HuH-7 (cell line): ENCODE results near the gene ZFAND2B.
A peak's percentile ranks its signal among the peaks of the same experiment; 100 is the strongest.

Experiments used
- DNase-seq: peaks from one replicate; pipeline ENCODE4 v3.0.0; 2011; ENCODE audit warnings: low spot score

The ZFAND2B gene, protein sequence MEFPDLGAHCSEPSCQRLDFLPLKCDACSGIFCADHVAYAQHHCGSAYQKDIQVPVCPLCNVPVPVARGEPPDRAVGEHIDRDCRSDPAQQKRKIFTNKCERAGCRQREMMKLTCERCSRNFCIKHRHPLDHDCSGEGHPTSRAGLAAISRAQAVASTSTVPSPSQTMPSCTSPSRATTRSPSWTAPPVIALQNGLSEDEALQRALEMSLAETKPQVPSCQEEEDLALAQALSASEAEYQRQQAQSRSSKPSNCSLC

DNA sequence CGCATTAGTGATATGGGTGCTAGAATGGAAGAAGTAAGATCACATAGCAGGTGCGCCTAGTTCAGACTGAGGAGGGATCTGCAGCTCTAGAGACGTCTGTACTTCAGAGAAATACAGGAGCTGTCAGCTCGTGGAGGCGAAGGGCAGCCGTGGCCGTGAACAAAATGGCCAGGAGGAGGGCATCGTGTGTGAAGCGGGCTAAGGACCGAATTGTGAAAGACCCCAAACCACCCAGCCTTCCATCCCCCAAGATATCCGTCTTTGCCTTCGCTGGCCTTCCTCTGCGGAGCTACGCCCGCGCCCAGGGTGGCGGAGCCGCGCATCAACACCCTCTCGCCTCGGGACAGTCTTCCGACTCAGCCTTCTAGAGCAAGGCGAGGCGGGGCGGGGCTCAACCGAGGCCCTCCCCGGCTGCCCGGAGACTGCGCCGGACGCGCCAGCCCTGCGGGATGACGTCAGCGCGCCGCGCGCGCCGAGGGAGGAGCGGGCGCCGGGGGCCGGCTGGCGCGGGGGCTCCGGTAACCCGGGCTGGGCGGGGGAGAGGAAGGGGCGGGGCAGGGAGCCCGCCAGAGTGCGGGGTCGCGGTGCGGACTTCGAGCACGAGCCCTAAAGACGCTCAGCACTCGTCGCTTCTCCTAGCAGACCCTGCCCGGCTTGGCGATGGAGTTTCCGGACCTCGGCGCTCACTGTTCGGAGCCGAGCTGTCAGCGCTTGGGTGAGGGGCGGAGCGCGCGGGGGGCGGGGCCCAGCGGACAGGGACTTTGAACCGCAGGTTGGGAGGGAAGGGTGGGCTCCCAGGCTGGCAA is at the start of gene ZFAND2B:
Gene ZFAND2B, plus strand, starts transcription at position 455 of the 806 bp plus-strand sequence. Its CDS starts 206 bp downstream, at position 661.
- peak; percentile 95 for DNase-seq

DNA sequence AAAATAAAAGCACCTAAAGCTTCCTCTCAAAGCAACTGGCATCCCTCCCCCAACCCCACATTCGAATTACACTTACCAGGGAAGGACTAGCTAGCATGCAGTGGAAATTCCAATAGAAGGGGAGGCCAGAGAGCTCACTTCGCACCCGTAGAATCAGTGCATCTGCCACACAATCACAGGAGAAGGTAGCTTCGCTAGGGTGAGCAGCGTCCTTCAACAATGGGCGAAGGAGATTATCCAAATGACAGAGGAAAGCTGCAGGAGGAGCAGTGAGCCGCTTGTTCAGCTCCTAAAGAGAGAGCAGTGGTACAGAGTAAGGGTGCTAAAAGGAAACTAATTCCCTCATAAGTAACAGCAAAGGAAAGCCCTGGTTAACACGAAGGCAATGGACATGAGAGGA is 49.2 kb upstream of the ZFAND2B start:
- no peak for DNase-seq

DNA sequence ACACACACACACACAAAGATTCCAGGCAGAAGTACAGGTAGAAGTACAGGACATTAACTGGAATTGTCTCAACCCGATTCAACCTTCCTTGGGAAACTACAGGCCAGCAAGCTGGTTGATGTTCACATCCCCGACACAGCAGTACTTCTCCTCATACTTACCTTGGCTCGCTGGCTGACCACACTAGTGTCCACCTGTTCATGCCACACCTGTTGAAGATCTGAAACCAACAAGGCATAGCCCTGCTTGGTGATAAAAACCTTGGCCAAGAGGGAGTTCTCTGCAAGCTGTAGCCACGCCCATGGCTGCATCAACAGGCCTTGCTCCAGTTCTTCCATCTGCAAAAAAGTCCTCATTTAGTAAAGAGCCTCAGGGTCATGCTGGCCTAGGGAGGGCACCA is 48.6 kb upstream of the ZFAND2B start:
- DNase-seq = no peak

DNA sequence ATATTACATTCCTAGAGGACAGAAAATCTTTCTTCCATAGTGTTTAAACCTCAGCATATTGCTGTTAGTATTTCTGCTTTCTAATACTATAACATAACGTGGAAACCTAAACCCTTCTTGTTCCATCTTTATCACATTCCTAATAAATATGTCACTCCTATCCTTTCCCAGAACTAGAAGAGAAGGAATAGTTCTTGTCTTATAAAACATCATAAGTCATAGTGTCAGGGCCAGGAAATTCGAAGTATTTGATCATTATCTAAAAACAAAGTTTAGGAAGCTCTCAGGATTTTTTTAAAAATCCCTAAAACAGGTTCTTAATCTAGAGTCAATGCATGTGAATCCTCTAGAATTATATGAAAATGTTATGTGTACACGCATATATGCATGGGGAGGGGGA is 48.0 kb upstream of the ZFAND2B start:
- DNase-seq = no peak

DNA sequence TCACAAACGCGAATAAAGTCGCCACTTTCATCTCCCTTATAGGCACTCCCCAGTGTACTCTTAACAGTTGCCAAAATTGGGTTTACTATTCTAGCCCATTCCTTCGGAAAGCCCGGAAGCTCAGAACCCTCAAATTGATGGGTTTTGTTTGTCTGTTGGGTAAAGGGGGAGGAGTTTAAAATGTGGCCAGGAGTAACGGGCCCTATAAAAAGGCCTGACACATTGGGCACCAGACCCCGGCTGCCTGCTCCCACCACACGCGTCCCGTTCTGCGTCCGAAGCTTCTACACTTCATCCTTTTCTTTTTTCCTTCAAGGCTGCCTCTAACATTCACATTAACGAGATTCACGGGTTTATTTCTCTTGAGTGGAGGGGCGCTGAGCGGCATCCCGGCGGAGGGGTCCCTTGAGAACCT is 46.8 kb upstream of the ZFAND2B start:
- DNase-seq = no peak

DNA sequence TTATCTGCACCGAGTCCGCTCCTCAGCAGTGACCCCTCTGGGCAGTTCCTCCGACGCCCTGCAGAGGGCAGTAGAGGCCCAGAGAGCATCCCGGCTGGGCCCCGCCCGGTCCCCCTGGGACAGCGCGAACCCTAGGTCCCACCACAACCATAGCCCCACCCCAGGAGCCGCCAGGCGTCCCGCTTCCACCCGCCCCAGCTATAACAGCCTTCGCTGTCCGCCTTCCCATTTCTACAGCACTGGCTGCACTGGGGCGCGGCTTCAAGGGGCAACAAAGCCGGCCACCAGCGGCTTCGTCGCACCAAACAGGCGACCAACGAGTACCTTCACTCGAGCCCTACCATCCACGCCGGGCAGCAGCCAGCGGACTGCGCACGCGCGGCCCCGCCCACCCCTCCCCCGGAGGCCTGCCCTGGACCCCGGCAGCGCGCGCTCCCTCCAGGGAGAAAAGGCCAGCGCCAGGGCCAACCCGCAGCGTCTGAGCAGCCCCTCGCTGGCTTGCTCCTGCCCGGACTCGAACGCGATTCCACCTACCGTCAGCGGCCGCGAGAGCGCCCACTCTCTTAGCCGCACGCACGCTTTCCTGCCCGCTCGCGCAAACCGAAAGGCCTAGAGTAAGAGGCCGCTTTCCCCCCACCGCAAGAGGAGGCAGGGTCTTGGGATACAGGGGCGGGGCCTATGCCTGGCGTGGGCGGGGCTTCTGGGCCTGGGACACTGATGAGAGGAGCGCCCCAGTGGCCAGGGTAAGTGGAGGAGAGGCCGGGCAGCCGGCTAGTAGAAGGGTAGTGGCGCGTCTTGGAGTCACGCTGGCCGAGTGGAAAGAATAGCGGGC is 46.2 kb upstream of the ZFAND2B start, which contains the start of gene NHEJ1:
Gene NHEJ1, minus strand, starts transcription at position 630 of the 832 bp plus-strand sequence. CDS start 2,453 bp downstream, outside the sequence.
- peak; percentile 92 for DNase-seq

DNA sequence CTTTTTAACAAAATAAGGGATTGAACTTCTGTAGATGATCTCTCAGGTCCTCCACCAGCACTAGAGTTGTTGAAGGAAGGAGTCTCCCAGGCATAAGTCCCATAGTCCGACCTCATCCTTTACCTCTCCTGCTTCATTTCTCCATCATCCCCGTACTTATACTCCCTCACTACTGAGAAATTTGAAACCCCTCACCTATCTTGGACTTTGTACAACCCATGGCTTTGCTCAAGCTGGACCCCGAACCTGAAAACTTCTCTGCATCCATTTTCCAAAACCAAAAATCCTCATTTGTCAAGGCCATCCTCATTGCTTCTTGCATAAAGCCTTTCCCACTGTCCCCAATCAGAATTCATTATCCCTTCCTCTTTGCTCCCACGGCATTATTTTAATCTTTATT is 45.5 kb upstream of the ZFAND2B start:
- no peak for DNase-seq

DNA sequence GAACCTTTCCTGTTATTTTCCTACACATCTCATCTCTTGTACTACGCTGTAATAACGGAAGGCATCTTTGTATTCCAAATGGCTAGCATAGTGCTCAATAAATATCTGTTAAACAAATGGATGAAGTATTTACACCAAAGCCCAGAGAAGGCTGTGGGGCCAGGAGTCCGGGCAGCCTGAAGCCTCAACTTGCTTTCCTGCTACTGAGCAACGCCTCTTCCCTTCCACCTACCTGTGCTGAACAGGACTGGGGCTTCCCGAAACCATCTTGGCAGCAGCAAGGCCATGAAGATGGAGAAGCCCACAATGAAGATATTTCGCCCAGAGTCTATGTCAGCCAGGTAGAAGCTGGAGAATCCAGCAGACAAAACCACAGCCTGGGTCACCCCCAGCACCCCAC is 43.4 kb upstream of the ZFAND2B start:
- no peak for DNase-seq

DNA sequence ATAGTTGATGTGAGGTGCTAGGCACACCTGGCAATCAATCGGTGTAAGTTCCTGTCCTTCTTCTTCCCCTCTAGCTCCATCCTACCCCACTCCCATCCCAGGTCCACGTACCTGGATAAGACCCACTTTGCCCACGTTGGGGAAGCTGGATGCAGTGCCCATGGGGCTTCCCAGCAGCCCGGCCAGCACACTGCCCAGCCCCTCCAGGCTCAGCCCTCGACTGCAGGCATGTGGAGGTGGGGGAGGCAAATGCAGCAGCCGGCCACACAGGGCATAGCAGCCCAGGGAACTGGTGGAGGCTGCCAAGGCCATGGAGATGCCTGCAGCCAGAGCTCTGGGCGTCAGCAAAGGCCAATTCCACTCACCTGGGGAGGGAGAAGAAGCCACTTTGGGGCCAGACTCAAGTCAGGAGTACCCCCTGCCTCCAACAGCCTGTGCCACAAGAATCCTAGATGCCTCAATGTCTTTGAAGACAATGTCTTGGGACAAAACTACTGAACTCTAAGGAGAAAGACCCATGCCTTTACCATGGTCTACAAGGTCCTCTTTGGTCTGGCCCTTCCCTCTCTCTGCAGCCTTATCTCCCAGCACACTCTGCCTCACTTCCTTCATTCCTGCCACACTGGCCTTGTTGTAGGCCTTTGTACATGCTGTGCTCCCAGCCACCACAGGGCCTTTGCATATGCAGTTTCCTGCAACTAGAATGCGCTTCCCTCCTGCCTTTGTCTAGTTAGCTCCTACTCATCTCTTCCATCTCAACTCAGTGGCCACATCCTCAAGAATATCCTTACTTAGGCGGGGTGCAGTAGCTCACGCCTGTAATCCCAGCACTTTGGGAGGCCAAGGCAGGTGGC is 41.3 kb upstream of the ZFAND2B start:
- no peak for DNase-seq

DNA sequence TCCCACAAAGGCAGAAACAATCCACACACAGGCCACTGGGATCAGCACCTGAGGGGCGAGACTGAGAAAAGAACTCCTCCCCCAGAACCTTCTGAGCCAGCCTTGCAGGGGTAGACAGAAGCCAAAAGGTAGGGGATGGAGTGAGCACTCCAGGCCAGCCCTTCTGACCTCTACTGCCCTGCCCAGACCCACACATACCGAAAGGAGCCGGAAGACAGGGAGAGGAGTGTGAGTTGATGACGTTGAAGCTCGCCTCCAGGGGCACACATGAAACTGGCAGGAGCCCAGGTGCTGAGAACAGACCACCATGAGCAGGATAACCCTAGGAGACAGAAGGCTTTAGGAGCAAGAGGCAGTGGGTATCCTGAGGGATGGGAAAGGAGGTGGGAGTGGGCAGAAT is 38.6 kb upstream of the ZFAND2B start:
- DNase-seq = no peak

DNA sequence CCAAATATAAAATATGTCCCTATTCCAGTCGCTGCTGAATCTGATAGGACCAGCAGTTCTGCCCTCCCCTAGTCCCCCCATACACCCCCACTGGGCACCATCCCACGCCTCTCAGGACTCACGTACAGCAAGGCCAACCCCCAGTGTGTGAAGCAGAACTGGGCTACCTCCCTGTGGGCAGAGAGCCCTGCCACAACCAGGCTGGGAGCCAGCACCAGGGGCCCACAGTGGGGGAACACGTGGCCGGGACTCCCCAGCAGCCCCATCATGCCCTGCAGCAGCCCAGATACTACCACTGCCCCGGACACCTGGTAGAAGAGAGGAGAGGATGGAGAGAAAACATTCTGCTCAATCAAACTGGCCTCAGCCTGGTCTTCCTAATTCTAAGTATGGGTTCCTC is 38.1 kb upstream of the ZFAND2B start:
- no peak for DNase-seq

DNA sequence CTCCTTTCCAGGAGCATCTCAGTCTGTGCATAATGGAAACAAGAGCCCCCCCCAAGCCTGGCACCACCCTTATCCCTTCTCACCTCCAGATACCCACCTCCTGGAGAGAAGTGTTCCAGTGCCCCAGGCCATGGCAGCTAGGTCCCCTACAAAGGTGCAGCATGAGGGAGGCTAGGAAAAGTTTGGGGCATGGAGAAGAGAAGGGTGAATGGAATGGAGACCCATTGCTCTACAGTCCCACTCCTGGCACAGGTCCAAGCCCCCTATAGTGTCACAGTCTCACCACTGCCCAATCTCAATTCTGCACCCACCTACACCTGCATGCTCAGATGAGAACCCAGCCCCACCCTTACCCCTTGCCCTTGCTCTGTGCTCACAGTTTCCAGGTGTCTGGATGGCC is 37.6 kb upstream of the ZFAND2B start:
- no peak for DNase-seq

DNA sequence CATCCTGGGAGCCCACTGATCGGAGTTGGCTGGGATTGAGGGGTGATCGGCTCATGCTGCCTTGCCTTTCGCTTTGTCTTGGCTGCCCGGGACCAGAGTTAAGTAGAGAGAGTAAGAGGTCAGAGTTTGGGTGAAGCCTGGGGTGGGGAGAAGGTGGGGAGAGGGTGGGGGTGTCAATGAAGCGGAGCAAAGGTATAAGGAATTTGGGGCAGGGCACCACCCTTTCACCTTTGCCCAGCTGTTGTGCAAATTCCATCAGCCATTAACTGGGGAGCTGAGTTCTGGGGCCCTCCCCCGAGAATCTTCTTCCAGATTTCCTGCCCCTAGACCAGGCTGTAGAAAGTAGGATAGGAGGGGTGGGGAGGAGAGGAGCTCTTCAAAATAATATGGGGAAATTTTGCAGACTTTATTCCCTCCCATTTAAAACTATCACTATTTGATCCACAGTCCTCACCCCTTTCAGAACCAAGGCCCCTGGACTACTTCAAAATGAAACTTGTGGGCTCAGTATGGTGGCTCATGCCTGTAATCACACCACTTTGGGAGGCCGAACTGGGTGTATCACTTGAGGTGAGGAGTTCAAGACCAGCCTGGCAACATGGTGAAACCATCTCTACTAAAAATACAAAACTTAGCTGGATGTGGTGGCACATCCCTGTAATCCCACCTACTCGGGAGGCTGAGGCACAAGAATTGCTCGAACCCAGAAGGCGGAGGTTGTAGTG is 36.5 kb upstream of the ZFAND2B start, which contains the start of gene SLC23A3:
Gene SLC23A3, minus strand, starts transcription at position 100 of the 725 bp plus-strand sequence. Its CDS starts 45 bp downstream, at position 55.
- no peak for DNase-seq

DNA sequence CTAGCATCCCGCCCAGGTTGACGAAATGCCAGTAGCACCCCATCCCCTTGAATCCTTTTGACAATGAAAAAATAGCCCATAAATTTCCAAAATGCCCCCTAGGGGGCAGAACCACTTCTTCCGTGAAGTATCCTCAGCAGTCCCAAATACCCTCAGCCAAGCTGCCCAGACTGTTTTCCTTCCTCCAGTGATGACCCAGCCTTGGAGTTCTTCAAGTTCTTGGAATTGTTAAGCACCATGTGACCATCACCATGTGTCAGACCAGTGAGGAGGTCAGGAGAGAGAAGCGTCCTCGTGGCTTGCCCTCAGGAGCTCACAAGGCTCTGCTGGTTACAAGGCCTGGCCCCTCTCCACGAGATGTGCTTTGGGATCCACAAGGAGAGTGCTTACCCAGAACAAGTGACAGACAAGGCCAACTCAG is 35.3 kb upstream of the ZFAND2B start:
- peak; percentile 73 for DNase-seq

DNA sequence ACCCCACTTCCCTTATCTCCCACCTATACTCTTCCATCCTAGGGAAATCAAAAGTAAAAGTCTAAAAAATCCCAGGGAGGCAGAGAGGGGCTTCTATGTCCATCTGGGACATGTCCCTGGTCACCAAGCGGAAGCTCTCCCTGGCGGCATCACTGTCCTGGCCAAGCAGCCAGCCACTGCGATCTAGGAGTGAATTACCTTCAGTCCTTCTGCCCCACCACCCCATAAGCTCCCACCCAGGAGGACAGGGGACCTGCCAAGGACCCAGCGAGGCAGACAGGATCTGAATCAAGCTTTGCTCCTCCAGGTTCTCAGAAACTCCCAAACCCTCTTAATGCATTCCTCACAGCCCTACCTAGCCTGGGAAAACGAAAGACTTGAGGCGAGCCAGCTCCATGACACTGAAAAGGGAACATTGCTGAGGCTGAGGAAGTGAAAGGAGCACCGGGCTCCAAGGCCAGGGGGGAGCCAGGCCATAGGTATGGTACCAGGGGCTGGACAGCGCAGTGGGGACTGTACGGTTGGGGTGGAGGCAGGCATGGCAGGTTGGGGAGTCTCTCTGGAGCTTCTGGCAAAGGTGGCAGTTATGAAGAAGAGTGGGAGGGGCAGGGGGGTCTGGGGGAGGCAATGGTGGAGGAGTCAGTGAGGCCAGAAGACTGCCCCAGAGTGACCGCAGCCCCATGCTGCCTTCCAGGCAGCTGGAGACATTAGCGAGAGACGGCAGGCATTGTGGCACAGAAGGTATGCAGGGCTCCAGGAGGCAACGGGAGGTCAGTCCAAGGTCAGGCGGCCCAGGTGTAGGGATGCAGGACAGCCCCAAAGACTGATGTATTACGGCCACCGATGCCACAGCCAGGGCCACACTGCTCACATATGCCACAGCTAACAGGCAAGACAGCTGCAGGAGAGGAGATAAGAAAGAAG is 34.1 kb upstream of the ZFAND2B start:
- DNase-seq = no peak

DNA sequence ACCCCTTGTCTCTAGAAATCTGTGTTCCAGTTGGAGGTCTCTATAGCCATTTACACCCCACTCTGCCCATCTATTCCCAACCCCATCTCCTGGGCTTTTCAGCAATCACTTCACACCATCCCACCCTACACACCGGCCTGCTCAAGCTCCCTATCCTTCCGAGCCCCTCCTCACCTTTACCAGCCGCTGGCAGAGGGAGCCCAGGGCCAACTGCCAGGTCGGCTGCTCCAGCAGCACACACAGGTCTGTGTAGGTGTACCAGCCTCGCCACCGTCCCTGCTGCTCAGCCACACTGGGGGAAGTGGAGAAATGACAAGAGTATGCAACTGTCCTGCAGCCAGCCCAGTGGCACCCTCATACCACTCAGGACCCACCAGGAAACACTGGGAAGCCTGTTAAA is 33.4 kb upstream of the ZFAND2B start:
- no peak for DNase-seq

DNA sequence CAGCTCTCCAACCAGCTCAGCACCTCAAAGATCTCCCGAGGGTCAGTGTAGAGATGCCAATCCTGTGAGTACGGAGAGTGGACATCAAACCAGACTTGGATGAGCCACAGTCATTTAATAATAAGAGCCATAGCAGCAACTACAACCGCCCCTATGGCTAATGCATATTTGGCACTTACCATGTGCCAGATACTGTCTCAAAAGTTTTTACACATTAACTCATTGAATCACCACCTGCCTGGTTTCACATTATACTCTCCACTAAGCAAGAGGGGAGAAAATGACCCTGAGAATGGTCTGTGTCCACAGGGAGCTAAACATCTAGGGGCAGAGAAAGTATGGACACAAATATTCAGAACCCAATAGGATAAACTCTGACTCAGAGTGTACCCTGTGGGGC is 32.4 kb upstream of the ZFAND2B start:
- DNase-seq = no peak

DNA sequence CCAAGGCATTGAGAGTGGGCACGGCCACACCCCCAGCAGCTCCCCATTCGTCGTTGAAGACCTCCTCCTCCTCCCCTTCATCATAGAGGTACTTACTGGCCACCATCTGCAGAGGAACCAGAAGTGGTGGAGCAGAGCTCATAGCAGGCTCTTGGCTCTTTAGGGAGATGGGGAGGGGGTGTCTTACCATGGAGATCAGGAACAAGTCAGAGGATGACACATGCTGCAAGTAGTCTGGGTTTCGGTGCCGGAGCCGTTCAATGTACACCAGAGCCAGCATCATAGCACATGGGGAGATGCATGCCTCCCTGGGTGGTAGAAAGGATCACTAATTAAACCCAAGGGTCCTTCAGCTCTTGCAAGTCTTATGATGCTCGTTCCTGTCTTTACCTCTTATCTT is 31.8 kb upstream of the ZFAND2B start:
- no peak for DNase-seq

DNA sequence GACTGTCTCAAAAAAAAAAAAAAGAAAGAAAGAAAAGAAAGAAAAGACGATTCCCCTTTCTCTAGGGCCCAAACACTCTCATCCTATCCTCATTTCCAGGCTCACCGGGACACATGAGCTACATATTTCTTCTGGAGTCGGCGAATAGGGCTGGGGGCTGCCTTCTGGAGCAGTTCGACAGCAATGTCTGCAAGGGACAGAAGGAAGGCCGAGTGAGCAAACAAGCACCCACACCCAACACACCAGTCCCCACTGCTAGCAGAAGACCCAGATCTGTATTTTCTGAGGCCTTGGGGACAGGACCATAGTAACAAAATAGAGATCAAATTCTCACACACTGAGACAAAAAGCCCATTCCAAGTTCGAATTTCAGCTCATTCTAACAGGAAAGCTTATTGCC is 31.1 kb upstream of the ZFAND2B start:
- DNase-seq = no peak
